Measurements from ENCODE around the gene ADRA1B. TPM values are rescaled to one million over a fixed set of nuclear protein-coding genes. Genes with fewer than 3 reads are reported as not detected.

Gene ADRA1B
- total RNA-seq, 1 experiment from 2014 or later = 8.3 TPM

- DNase-seq (ENCODE audit: low read depth, low spot score) = no peak
- in situ Hi-C loops (cut with HindIII; ENCODE audit: low pct_unique_long_range_greater_than_20kb, low sequenced_read_pairs) (no loop called here), intact Hi-C loops (cut with micrococcal nuclease; ENCODE audit: unreplicated experiment) (no loop called here)
- POLR2A ChIA-PET = interaction anchor here (0.7 kb wide), 1 partner anchor 603 kb away, joined by 5 read pairs; no protein-coding TSS in a partner anchor
- no peak overlapping the region for H3K27ac ChIP-seq (ENCODE audit: low read length)
- no peaks in the 10 kb centered on the region; the same call in 1 of the 2 replicates for H3K4me1 ChIP-seq (ENCODE audit: control insufficient read depth, insufficient read depth, low read length)
- no peak for TF ChIP-seq POLR2AphosphoS5 (IDR thresholded peaks at IDR 0.05; ENCODE audit: low read depth, low read length)
- no peak for TF ChIP-seq CTCF (IDR thresholded peaks at IDR 0.05)
- TF ChIP-seq SIN3A (IDR thresholded peaks at IDR 0.05; ENCODE audit: borderline replicate concordance, insufficient read depth, low read depth, low read length) = no peak
- TF ChIP-seq TCF7L2 (IDR thresholded peaks at IDR 0.05; ENCODE audit: low read depth, low read length) = no peak
- TF ChIP-seq REST (IDR thresholded peaks at IDR 0.05; ENCODE audit: insufficient read depth in 1 of 2, low read depth in 2 of 2, low read length in 1 of 2) = no peak
- ATAC-seq = no peak
- CTCF ChIA-PET = no interaction called here
- H3K27me3 ChIP-seq (ENCODE audit: control insufficient read depth, insufficient read depth, low read length) = no peaks in the 10 kb centered on the region
- BruUV-seq (replicated peaks) = no TSS peak
- no peaks in the 10 kb centered on the region for H3K36me3 ChIP-seq (ENCODE audit: control insufficient read depth, insufficient read depth, low read length)
- no peak overlapping the region for H3K4me3 ChIP-seq (ENCODE audit: low read depth in 2 of 2, low read length in 2 of 2)
- H3K9me3 ChIP-seq (ENCODE audit: control insufficient read depth, insufficient read depth, low read depth, low read length) = no peaks in the 10 kb centered on the region
Observed at GRCh38 chr5:159943326-159943725, 27.0 kb downstream of the ADRA1B start.

- intact Hi-C loops (cut with micrococcal nuclease; ENCODE audit: unreplicated experiment) (no loop called here), in situ Hi-C loops (cut with HindIII; ENCODE audit: low pct_unique_long_range_greater_than_20kb, low sequenced_read_pairs) (no loop called here)
- Histone ChIP-seq H3K4me3 (ENCODE audit: low read depth in 2 of 2, low read length in 2 of 2) (no peak overlapping the region), H3K27ac (ENCODE audit: low read length) (no peak overlapping the region), H3K36me3 (ENCODE audit: control insufficient read depth, insufficient read depth, low read length) (no peaks in the 10 kb centered on the region), H3K27me3 (ENCODE audit: control insufficient read depth, insufficient read depth, low read length) (no peaks in the 10 kb centered on the region), H3K9me3 (ENCODE audit: control insufficient read depth, insufficient read depth, low read depth, low read length) (no peaks in the 10 kb centered on the region), H3K4me1 (ENCODE audit: control insufficient read depth, insufficient read depth, low read length) (no peaks in the 10 kb centered on the region; the same call in 1 of the 2 replicates)
- TF ChIP-seq CTCF (IDR thresholded peaks at IDR 0.05) (no peak), TCF7L2 (IDR thresholded peaks at IDR 0.05; ENCODE audit: low read depth, low read length) (no peak), REST (IDR thresholded peaks at IDR 0.05; ENCODE audit: insufficient read depth in 1 of 2, low read depth in 2 of 2, low read length in 1 of 2) (no peak)
- CTCF ChIA-PET = no interaction called here
- DNase-seq (ENCODE audit: low read depth, low spot score) = no peak
- no peak for ATAC-seq
- no TSS peak for BruUV-seq (replicated peaks)
- POLR2A ChIA-PET = no interaction called here
Observed at GRCh38 chr5:159944056-159944600, 27.8 kb downstream of the ADRA1B start.

Measured in Panc1 (cell line).